ENCODE measurements around the gene FXYD2. TPM values are rescaled to one million over a fixed set of nuclear protein-coding genes. Genes with fewer than 3 reads are reported as not detected.

FXYD2 gene
- total and polyA plus RNA-seq, 2 experiments from 2014 or later = not detected

- no peak overlapping the region for H3K27ac ChIP-seq
- H3K4me3 ChIP-seq = no peak overlapping the region
- H3K9me3 ChIP-seq (ENCODE audit: low read depth) = no peaks in the 10 kb centered on the region
- H3K4me1 ChIP-seq (ENCODE audit: insufficient read depth) = no peaks in the 10 kb centered on the region
- H3K36me3 ChIP-seq (ENCODE audit: low read depth) = no peaks in the 10 kb centered on the region
- in situ Hi-C loops (cut with MboI) = no loop called here
- H3K27me3 ChIP-seq (replicated peaks; ENCODE audit: insufficient read depth) = peaks cover 24% of the 10 kb centered on the region
- no peaks in the 10 kb centered on the region for H3F3A ChIP-seq (ENCODE audit: insufficient read depth)
- H2AFZ ChIP-seq = no peak overlapping the region
- no peaks in the 10 kb centered on the region for H3K9me2 ChIP-seq (ENCODE audit: insufficient read depth)
- H3K4me2 ChIP-seq (ENCODE audit: unreplicated experiment) = no peak overlapping the region
- DNase-seq = no peak
- TF ChIP-seq EZH2phosphoT487 (IDR thresholded peaks at IDR 0.05; ENCODE audit: insufficient read depth, low read depth) (no peak), EZH2 (IDR thresholded peaks at IDR 0.05; ENCODE audit: insufficient read depth, poor library complexity, severe bottlenecking) (no peak)
- no peaks in the 10 kb centered on the region for H3K79me2 ChIP-seq (ENCODE audit: insufficient read depth)
- H4K20me1 ChIP-seq (ENCODE audit: insufficient read depth) = no peaks in the 10 kb centered on the region
- H3K9ac ChIP-seq = no peak overlapping the region
- WGBS, 2 experiments (ENCODE audit: low coverage in 1 of 2, low lambda C conversion rate in 2 of 2, missing lambda C conversion rate in 2 of 2) = 34 to 47% methylated on average over 10 of the region's 10 CpGs
Observed at GRCh38 chr11:117826190-117826570, 1.6 kb upstream of the FXYD2 start.

GRCh38 chr11:117825538-117826189 lies 1.1 kb upstream of the FXYD2 start:
- H3K36me3 ChIP-seq (ENCODE audit: low read depth) = no peaks in the 10 kb centered on the region
- H3K4me2 ChIP-seq (ENCODE audit: unreplicated experiment) = no peak overlapping the region
- peaks cover 19% of the 10 kb centered on the region; the same call in 1 of the 2 replicates for H3K27me3 ChIP-seq (replicated peaks; ENCODE audit: insufficient read depth)
- H4K20me1 ChIP-seq (ENCODE audit: insufficient read depth) = no peaks in the 10 kb centered on the region
- no peak overlapping the region for H3K4me3 ChIP-seq
- TF ChIP-seq EZH2 (IDR thresholded peaks at IDR 0.05; ENCODE audit: insufficient read depth, poor library complexity, severe bottlenecking) (no peak), EZH2phosphoT487 (IDR thresholded peaks at IDR 0.05; ENCODE audit: insufficient read depth, low read depth) (no peak)
- no peaks in the 10 kb centered on the region for H3K9me2 ChIP-seq (ENCODE audit: insufficient read depth)
- H3K4me1 ChIP-seq (ENCODE audit: insufficient read depth) = no peaks in the 10 kb centered on the region
- in situ Hi-C loops (cut with MboI) = no loop called here
- H3F3A ChIP-seq (ENCODE audit: insufficient read depth) = no peaks in the 10 kb centered on the region
- WGBS, 2 experiments (ENCODE audit: low coverage in 1 of 2, low lambda C conversion rate in 2 of 2, missing lambda C conversion rate in 2 of 2) = 65 to 68% methylated on average over 8 of the region's 8 CpGs
- DNase-seq = no peak
- H3K79me2 ChIP-seq (ENCODE audit: insufficient read depth) = no peaks in the 10 kb centered on the region
- H3K9ac ChIP-seq = no peak overlapping the region
- no peaks in the 10 kb centered on the region for H3K9me3 ChIP-seq (ENCODE audit: low read depth)
- no peak overlapping the region for H2AFZ ChIP-seq
- no peak overlapping the region for H3K27ac ChIP-seq

- Histone ChIP-seq H3K27me3 (replicated peaks; ENCODE audit: insufficient read depth) (0 out of 2 replicates have a peak, but pooled peaks cover 11% of the 10 kb centered on the region), H3K4me3 (no peak overlapping the region), H3K9ac (no peak overlapping the region), H3K79me2 (ENCODE audit: insufficient read depth) (no peaks in the 10 kb centered on the region), H2AFZ (no peak overlapping the region), H3K27ac (no peak overlapping the region), H3K4me2 (ENCODE audit: unreplicated experiment) (no peak overlapping the region), H3K36me3 (ENCODE audit: low read depth) (no peaks in the 10 kb centered on the region), H3F3A (ENCODE audit: insufficient read depth) (no peaks in the 10 kb centered on the region), H3K9me3 (ENCODE audit: low read depth) (no peaks in the 10 kb centered on the region), H3K9me2 (ENCODE audit: insufficient read depth) (no peaks in the 10 kb centered on the region), H3K4me1 (ENCODE audit: insufficient read depth) (no peaks in the 10 kb centered on the region), H4K20me1 (ENCODE audit: insufficient read depth) (no peaks in the 10 kb centered on the region)
- WGBS, 2 experiments (ENCODE audit: low coverage in 1 of 2, low lambda C conversion rate in 2 of 2, missing lambda C conversion rate in 2 of 2) = 38 to 43% methylated on average over 13 of the region's 13 CpGs
- DNase-seq = no peak
- in situ Hi-C loops (cut with MboI) = no loop called here
- TF ChIP-seq EZH2 (IDR thresholded peaks at IDR 0.05; ENCODE audit: insufficient read depth, poor library complexity, severe bottlenecking) = no peak
Observed at GRCh38 chr11:117823946-117824420, 561 bp downstream of the FXYD2 start.

GRCh38 chr11:117823294-117823945 lies 1.1 kb downstream of the FXYD2 start:
- no peak overlapping the region for H3K9ac ChIP-seq
- H3K4me2 ChIP-seq (ENCODE audit: unreplicated experiment) = no peak overlapping the region
- no peaks in the 10 kb centered on the region for H3K9me2 ChIP-seq (ENCODE audit: insufficient read depth)
- 0 out of 2 replicates have a peak, but pooled peaks cover 11% of the 10 kb centered on the region for H3K27me3 ChIP-seq (replicated peaks; ENCODE audit: insufficient read depth)
- WGBS, 2 experiments (ENCODE audit: low coverage in 1 of 2, low lambda C conversion rate in 2 of 2, missing lambda C conversion rate in 2 of 2) = 73 to 75% methylated on average over 18 of the region's 18 CpGs
- no peak overlapping the region for H2AFZ ChIP-seq
- no peaks in the 10 kb centered on the region for H4K20me1 ChIP-seq (ENCODE audit: insufficient read depth)
- no peak overlapping the region for H3K27ac ChIP-seq
- H3F3A ChIP-seq (ENCODE audit: insufficient read depth) = no peaks in the 10 kb centered on the region
- no peak for DNase-seq
- TF ChIP-seq EZH2phosphoT487 (IDR thresholded peaks at IDR 0.05; ENCODE audit: insufficient read depth, low read depth) (no peak), EZH2 (IDR thresholded peaks at IDR 0.05; ENCODE audit: insufficient read depth, poor library complexity, severe bottlenecking) (no peak)
- H3K4me3 ChIP-seq = no peak overlapping the region
- no peaks in the 10 kb centered on the region for H3K36me3 ChIP-seq (ENCODE audit: low read depth)
- in situ Hi-C loops (cut with MboI) = no loop called here
- H3K79me2 ChIP-seq (ENCODE audit: insufficient read depth) = no peaks in the 10 kb centered on the region
- no peaks in the 10 kb centered on the region for H3K9me3 ChIP-seq (ENCODE audit: low read depth)
- H3K4me1 ChIP-seq (ENCODE audit: insufficient read depth) = no peaks in the 10 kb centered on the region

All from GM23248 (cell line).